Stimulated activated naive CD8-positive, alpha-beta T cell treated with anti-CD3 and anti-CD28 coated beads, Interleukin-15, amount 100 ng/mL, for 72 hours (primary cell): Measurements from ENCODE around the gene KXD1.
A peak's percentile ranks its signal among the peaks of the same experiment; 100 is the strongest.
"Not testable (repeated sequence)": the region's sequence is repeated elsewhere in the genome, so short reads cannot be mapped to it uniquely, and the experiment has no call there.

Experiments
- ATAC-seq: fragments of 150-1000 bp; cut with Tn5 transposase; 2 replicates; pipeline ENCODE4 v1.10.0; 2021; ENCODE audit warnings: mild to moderate bottlenecking, moderate library complexity
- DNase-seq, 2 donors: peaks; one replicate each; pipeline ENCODE4 v3.0.0; 2021 to 2022
- H3K27ac Mint-ChIP-seq, 2 donors: one replicate each; pipeline ENCODE4 v1.8.0; 2022; ENCODE audit warnings: mild to moderate bottlenecking in 2 of 2, mixed read lengths in 2 of 2, moderate library complexity in 2 of 2
- H3K27me3 Mint-ChIP-seq: one replicate; pipeline ENCODE4 v1.8.0; 2022; ENCODE audit warnings: mixed read lengths
- H3K4me1 Mint-ChIP-seq: one replicate; pipeline ENCODE4 v1.8.0; 2022; ENCODE audit warnings: mild to moderate bottlenecking, mixed read lengths
- H3K4me3 Mint-ChIP-seq, 2 donors: one replicate each; pipeline ENCODE4 v1.8.0; 2022; ENCODE audit warnings: mild to moderate bottlenecking in 2 of 2, mixed read lengths in 2 of 2, moderate library complexity in 1 of 2
- H3K9me3 Mint-ChIP-seq, 2 donors: one replicate each; pipeline ENCODE4 v1.8.0; 2022; ENCODE audit warnings: mixed read lengths in 2 of 2

Gene KXD1

DNA sequence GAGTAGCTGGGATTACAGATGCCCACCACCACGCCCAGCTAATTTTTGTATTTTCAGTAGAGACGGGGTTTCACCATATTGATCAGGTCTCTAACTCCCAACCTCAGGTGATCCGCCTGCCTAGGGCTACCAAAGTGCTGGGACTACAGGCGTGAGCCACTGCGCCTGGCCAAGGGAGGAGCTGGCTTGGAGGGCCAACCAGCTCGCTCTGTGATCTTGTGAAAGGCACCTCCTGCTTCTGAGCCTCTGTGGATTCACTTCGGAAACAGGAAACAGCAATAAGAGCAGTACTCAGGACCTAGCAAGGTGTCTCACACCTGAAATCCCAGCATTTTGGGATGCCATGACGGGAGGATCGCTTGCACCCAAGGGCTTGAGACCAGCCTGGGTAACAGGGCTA lies 33.8 kb upstream of the KXD1 start:
- Mint-ChIP-seq H3K9me3 (no peaks in the 10 kb centered on the region), H3K4me1 (peaks cover 12% of the 10 kb centered on the region), H3K27me3 (no peaks in the 10 kb centered on the region), H3K27ac (peak overlapping the region in 1 of 2 donors; percentile 57), H3K4me3 (peak overlapping the region in 1 of 2 donors; percentile 22)
- ATAC-seq (no peak), DNase-seq (no peak)

DNA sequence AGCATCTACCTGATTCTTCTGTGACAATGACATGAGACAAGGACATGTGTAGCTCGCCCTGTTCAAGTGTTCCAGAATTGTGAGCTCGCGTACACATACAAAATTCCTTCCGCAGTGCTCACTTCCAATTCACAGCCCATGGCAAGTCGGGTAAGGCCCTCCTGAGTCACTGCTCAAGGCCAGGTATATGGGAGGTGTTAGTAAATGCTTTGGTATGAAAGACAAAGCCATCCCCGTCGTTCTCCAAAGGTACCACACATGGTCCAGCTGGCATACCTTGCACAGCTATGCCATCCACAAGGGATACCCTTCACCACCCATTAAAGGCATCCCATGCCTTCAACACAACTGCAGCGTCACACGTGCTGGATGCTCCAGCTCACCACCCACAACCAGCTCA lies 31.4 kb upstream of the KXD1 start:
- Mint-ChIP-seq H3K4me1 (peaks cover 6% of the 10 kb centered on the region), H3K27ac (no peak overlapping the region), H3K4me3 (no peak overlapping the region), H3K9me3 (no peaks in the 10 kb centered on the region), H3K27me3 (no peaks in the 10 kb centered on the region)
- no peak for DNase-seq
- no peak for ATAC-seq

DNA sequence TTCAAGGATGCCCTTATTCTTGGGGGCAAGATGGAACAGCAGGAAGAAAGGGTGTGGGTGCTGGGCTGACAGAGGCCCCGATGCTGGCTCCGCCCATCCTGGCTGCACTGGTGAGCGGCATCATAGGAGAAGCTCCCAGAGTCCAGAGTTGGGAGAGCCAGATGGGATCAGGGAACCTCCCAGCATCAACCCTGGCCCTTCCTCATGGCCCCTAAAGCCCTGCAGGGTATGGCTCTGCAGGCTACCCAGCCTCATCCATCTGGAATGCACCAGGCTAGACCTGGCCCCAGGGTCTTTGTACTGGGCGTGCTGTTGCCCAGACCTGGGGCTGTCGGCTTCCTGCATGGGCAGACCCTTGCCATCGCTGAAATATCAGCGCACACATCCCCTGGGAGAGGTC lies 27.9 kb upstream of the KXD1 start:
- no peak overlapping the region for H3K4me3 Mint-ChIP-seq
- no peak overlapping the region for H3K27ac Mint-ChIP-seq
- no peaks in the 10 kb centered on the region for H3K27me3 Mint-ChIP-seq
- ATAC-seq (no peak), DNase-seq (no peak)
- no peaks in the 10 kb centered on the region for H3K9me3 Mint-ChIP-seq
- H3K4me1 Mint-ChIP-seq = no peaks in the 10 kb centered on the region

DNA sequence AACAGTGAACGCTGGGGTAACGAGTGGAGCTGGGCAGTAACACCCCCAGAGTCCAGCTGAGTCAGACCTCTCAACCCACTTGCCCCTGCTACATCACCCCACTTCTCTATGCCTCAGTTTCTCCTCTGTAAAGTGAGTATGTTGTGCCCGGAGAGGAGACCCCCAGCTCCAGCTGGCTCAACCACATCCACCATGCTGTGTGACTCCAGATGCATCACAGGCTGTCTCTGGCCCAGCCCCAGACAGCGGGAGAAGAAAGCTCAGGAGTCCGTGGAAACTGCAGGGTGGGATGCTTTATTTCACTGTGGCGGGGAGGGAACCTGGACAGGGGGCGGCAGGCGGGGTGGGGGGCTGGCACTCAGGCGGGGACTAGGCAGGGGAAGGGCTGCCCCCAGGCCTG lies 26.2 kb upstream of the KXD1 start:
- DNase-seq (no peak), ATAC-seq (no peak)
- no peaks in the 10 kb centered on the region for H3K27me3 Mint-ChIP-seq
- H3K4me1 Mint-ChIP-seq = no peaks in the 10 kb centered on the region
- H3K27ac Mint-ChIP-seq = no peak overlapping the region
- no peaks in the 10 kb centered on the region for H3K9me3 Mint-ChIP-seq
- no peak overlapping the region for H3K4me3 Mint-ChIP-seq

DNA sequence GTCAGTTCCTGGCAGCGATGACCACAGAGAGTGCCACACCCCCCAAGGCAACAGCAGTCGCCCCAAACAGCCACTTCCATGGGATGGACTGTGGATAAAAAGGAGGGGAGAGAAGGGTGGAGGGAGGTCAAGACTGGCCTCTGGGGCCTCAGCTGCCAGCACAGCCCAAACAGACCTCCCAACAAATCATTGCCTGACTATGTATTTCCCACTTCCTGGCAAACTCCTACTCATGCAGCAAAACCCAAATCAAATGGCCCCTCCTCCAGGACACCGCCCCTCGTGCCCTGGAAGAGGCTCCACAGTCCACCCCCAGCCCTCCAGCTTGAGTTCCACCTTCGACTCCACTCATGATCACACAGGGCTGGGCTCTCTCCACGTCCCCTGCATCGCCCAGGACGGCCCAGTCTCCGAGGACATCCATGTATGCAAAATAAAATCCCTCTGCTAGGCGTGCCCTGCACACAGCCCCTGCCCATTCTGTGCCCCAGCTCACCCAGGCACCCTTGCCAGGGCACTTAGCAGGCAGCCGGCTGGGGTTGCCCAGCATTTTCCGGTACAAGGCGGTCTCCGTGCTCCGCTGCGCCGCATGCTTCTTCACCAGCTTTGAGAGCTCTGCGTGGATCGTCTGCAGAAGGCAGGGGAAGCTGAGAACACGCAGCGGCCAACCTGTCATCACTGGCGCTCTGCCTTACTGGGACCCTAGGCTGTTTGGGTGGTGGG lies 25.3 kb upstream of the KXD1 start:
- no peak overlapping the region for H3K4me3 Mint-ChIP-seq
- DNase-seq = no peak
- no peaks in the 10 kb centered on the region for H3K9me3 Mint-ChIP-seq
- peak; percentile 12 for ATAC-seq
- no peaks in the 10 kb centered on the region for H3K27me3 Mint-ChIP-seq
- H3K4me1 Mint-ChIP-seq = no peaks in the 10 kb centered on the region
- H3K27ac Mint-ChIP-seq = peak overlapping the region in 1 of 2 donors; percentile 67

DNA sequence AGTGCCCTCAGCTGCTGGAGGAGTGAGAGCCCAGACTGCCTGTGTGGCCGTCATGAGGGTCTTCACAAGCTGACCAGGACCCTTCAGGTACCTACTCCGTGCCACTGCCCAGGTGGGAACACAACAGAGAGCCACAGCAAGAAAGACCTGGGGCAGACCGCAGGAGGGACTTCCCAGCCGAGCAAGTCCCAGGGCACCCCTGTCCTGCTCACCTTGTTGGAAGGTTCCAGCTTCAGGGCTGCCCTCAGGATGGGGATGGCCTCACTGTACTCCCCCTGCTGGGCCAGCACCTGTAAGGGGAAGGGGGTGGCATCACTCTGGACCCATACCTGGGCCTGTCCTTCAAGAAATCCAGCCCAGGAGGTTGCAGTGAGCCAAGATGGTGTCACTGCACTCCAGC lies 24.6 kb upstream of the KXD1 start:
- H3K4me1 Mint-ChIP-seq = no peaks in the 10 kb centered on the region
- H3K4me3 Mint-ChIP-seq = no peak overlapping the region
- DNase-seq (no peak), ATAC-seq (no peak)
- H3K9me3 Mint-ChIP-seq = no peaks in the 10 kb centered on the region
- no peak overlapping the region for H3K27ac Mint-ChIP-seq
- no peaks in the 10 kb centered on the region for H3K27me3 Mint-ChIP-seq

DNA sequence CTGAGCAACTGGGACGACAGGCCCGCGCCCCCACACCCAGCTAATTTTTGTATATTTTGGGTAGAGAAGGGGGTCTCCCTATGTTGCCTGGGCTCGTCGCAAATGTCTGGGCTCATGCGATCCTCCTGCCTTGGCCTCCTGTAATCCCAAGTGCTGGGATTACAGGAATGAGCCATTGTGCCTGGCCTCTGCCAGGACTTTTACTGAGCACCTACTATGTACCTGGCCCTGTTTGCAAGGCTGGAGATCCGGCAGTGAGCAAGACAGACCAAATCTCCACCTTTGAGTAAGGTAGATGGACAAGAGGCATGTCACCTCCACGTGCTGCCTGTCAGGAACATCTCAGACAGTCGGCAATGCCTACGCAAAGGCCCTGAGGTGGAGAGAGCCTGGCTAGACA lies 21.2 kb upstream of the KXD1 start:
- Mint-ChIP-seq H3K27ac (no peak overlapping the region), H3K4me3 (no peak overlapping the region)
- no peak for ATAC-seq

DNA sequence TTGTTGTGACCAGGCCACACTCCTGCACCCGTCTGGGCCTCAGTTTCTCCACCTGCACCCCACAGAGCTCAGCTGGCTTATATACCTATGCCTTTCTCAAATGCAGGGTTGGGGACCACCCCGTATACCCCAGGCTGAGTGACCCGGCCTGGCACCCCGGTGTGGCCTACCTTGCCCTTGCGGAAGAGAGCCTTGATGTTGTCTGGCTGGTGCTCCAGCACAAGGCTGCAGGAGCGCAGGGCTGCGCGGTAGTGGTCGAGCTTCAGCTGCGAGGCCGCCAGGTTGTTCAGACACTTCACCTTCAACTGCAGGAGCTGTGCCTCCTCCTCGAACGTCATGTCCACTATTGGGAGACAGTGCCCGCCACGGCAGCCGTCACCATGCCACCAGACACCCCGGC lies 20.2 kb upstream of the KXD1 start:
- Mint-ChIP-seq H3K4me3 (no peak overlapping the region), H3K27ac (no peak overlapping the region), H3K27me3 (no peaks in the 10 kb centered on the region), H3K9me3 (no peaks in the 10 kb centered on the region), H3K4me1 (peaks cover 13% of the 10 kb centered on the region)
- ATAC-seq (no peak), DNase-seq (no peak)

More for the DNA sequence above, 21.2 kb upstream of the KXD1 start:
- Mint-ChIP-seq H3K9me3 (no peaks in the 10 kb centered on the region), H3K4me1 (peaks cover 4% of the 10 kb centered on the region), H3K27me3 (no peaks in the 10 kb centered on the region)
- no peak for DNase-seq

DNA sequence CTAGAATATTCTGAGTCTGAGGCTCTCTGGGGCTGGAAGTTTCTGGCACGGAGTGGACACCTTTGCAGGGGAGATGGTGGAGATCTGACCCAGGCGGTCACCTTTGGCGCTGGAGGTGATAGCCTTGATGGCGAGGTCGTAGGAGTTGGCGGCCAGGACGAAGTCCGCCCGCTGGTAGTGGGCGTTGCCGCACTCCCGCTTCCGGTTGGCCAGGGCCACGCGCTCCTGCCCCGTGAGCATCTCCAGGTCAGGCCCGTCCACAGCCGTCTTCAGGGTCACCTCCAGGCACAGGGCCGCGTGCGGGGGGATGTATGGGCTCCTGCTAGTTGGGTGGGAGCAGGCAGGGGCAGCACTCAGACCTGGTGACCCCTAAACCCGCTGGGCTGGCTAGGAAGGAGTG lies 19.6 kb upstream of the KXD1 start:
- H3K4me3 Mint-ChIP-seq = no peak overlapping the region
- H3K9me3 Mint-ChIP-seq = no peaks in the 10 kb centered on the region
- DNase-seq = no peak
- H3K27ac Mint-ChIP-seq = no peak overlapping the region
- peaks cover 17% of the 10 kb centered on the region for H3K4me1 Mint-ChIP-seq
- no peak for ATAC-seq
- no peaks in the 10 kb centered on the region for H3K27me3 Mint-ChIP-seq

DNA sequence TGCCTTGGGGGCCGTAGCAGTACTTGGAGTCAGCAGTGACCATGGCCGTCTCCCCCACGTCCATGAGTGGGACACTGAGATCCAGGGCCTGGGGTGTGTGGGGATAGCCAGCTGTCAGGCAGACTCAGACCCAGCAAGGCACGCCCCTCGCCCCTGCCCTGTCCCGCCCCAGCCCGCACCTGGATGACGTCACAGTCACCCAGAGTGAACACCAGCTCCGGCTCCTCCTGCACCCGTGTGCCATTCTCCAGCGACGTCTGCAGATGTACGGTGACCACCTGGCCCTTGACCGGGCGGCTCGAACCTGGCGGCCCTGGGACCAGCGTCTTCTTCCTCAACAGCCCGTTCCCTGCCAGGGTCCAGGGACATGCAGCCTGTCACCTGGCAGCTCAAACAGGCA lies 18.3 kb upstream of the KXD1 start:
- H3K27ac Mint-ChIP-seq = peak overlapping the region in 1 of 2 donors; percentile 91
- H3K4me1 Mint-ChIP-seq = peaks cover 24% of the 10 kb centered on the region
- ATAC-seq (no peak), DNase-seq (no peak)
- no peaks in the 10 kb centered on the region for H3K9me3 Mint-ChIP-seq
- H3K27me3 Mint-ChIP-seq = no peaks in the 10 kb centered on the region
- H3K4me3 Mint-ChIP-seq = no peak overlapping the region

DNA sequence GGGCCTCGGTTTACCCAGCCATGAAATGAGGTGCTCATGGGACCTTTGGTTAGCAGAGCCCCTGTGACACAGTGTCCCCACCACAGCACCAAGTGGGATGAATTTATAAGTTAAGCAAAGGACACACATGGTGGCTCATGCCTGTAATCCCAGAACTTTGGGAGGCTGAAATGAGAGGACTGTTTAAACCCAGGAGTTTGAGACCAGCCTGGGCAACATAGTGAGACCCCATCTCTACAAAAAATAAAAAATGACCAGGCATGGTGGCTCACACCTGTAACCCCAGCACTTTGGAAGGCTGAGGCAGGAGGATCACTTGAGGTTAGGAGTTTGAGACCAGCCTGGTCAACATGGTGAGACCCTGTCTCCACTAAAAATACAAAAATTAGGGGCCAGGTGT lies 17.5 kb upstream of the KXD1 start:
- peaks cover 32% of the 10 kb centered on the region for H3K4me1 Mint-ChIP-seq
- H3K27me3 Mint-ChIP-seq, DNase-seq, H3K9me3 Mint-ChIP-seq, H3K4me3 Mint-ChIP-seq, ATAC-seq: not testable (repeated sequence)
- peak overlapping the region in 1 of 2 donors; percentile 54 for H3K27ac Mint-ChIP-seq

DNA sequence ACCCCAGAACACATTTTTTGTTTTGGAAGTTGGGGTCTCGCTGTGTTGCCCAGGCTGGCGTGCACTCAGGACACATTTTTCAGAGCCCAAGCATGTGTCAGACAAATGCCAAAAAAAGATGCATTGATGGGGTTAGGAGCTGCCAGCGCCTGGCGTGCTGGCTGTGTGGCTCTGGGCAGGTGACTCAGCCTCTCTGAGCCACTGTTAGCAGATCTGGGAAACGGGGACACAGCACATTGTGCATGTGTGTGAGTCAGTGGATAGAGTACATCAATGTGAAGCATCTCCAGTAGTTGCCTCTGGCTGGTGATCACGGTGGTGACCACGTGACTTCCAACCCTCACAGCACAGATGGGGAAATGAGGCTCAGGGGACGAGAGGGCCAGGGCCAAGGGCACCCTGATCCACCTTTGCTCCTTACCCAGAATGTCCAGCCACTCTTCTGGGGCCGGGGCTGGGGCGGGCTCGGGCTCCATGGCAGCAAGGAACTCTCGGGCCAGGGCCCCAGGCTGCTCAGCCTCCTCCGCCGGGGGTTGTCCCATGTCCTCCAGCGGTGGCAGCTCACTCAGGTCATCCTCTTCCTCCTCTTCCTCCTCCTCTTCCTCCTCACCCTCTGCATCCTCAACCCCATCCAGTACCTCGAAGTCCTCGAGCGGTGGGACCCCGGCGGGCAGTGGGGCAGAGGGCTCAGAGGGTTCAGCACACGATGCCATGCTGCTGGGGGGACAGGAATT lies 16.2 kb upstream of the KXD1 start:
- Mint-ChIP-seq H3K4me1 (peaks cover 35% of the 10 kb centered on the region), H3K4me3 (no peak overlapping the region), H3K9me3 (no peaks in the 10 kb centered on the region), H3K27ac (peak overlapping the region in 1 of 2 donors; percentile 52), H3K27me3 (no peaks in the 10 kb centered on the region)
- no peak for ATAC-seq
- DNase-seq = no peak

DNA sequence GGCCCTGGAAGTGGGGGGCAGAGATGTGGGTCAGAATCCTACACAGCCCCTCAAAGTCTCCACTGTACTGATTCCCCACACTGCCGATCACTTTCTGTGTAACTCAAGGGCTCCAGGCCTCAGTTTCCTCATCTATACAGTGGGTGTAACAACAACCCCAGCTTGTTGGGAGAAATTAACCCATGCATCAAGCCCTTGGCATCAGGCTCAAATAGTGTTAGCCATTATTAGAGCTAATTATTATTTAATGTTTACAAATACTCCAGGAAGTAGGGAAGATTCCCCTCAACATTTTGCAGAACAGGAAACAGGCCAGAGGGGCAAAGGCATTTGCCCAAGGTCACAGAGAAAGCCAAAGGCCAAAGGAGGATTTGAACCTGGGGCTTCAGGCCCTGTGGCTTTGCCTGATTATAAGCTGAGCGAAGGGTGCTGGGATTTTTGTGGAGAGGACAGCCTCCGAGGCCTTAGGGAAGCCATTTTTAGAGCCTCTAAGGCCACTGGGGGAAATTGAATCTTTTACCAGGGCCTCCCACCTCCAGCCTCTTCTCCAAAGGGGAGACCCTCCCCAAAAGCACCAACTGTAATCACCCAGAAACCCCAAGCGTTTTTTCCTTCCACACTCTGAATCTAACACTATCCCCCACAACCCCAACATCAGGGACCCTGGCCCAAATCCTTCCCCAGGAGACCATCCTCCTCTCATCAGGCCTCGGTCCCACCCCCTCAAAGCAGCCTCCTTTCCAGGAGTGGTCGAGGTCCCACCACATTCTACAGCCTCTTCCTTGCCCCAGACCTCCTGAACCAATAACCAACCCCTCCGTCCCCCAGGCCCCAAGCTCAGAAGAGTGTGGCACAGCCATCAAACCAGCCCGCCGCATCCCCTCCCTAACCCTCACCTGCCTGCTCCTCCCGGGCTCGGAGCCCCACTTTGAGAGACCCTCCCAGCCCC lies 15.4 kb upstream of the KXD1 start:
- H3K9me3 Mint-ChIP-seq = no peaks in the 10 kb centered on the region
- peak overlapping the region; percentile 94 to 97 for H3K27ac Mint-ChIP-seq
- peak overlapping the region; percentile 92 to 96 for H3K4me3 Mint-ChIP-seq
- ATAC-seq (no peak), DNase-seq (no peak)
- H3K27me3 Mint-ChIP-seq = no peaks in the 10 kb centered on the region
- H3K4me1 Mint-ChIP-seq = peaks cover 35% of the 10 kb centered on the region

DNA sequence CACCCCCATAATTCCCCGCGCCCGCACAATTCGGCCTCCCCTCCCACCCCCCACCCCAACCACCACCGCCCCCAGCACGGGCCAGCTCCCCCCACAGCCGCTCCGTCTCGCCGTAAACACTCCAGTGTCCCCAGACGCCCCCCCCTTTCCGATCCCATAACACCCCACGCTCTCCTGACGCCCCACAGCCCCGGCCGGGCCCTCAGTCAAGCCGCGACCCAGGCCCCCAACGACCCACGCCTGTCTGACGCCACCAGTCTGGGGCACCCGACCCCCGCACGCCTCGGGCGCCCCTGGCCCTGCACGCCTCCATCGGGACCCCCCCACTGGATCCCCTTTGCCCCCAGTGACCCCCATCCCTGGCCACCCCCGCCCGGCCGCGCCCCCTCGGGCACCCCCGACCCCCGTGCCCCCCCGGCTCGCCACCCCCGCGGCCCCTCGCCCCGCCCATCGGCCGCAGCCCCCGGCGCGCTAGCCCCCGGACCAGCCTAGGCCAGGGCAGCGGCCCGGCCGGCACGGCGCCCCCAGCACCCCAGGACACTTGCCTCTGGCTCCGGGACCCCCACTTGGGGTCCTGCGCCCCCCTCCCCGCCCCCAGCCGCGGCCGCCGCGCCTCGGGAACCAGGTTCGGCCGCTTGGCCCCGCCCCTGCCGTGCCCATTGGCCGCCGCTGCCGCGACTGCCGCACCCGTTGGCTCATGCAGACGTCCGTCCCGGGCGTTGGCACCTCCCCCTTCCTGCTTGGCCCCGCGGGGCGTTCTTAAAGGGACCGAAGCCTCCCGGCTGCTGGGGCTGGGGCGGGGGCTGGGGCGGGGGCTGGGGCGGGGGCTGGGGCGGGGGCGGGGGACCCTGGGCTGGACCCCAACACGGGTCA lies 14.5 kb upstream of the KXD1 start, which contains the start of gene FKBP8:
Gene FKBP8, minus strand, starts transcription at position 633 of the 873 bp plus-strand sequence. CDS start 1,603 bp downstream, outside the sequence.
- Mint-ChIP-seq H3K4me3 (peak within 1 kb of the TSS; percentile 97), H3K27me3 (no peaks in the 10 kb centered on the region), H3K9me3 (no peaks in the 10 kb centered on the region), H3K4me1 (peaks cover 35% of the 10 kb centered on the region), H3K27ac (peak within 1 kb of the TSS; percentile 98 to 99)
- peak; percentile 96 for ATAC-seq
- DNase-seq = peak; percentile 92 to 94
